HepG2 (cell line): ENCODE measurements around the gene SPPL2B. TPM values are rescaled to one million over a fixed set of nuclear protein-coding genes. Genes with fewer than 3 reads are reported as not detected.
A peak's percentile ranks its signal among the peaks of the same experiment; 100 is the strongest.

Experiments used
- ARID5B ChIP-seq: IDR thresholded peaks from 2 replicates; pipeline ENCODE4 v1.4.0; 2020; ENCODE audit warnings: mild to moderate bottlenecking, missing genetic modification reagents
- CEBPB ChIP-seq: IDR thresholded peaks from 2 replicates; pipeline ENCODE4 v1.6.1; 2011; ENCODE audit warnings: low read depth, low read length, improper control_type of control experiment, borderline replicate concordance
- CEBPG ChIP-seq: IDR thresholded peaks from 2 replicates; pipeline ENCODE4 v1.6.1; 2016
- HBP1 ChIP-seq: IDR thresholded peaks from 2 replicates; pipeline ENCODE4 v1.6.1; 2016; ENCODE audit warnings: low read depth, control low read depth
- HNF4A ChIP-seq: sonication (generic); formaldehyde crosslinking; IDR thresholded peaks from 2 replicates; pipeline ENCODE4 v1.4.0; 2020; ENCODE audit warnings: missing genetic modification reagents
- HOXA3 ChIP-seq: sonication (generic); formaldehyde crosslinking; IDR thresholded peaks from 2 replicates; pipeline ENCODE4 v1.5.0; 2020; ENCODE audit warnings: missing genetic modification reagents
- IRF9 ChIP-seq: sonication (generic); formaldehyde crosslinking; IDR thresholded peaks from 2 replicates; pipeline ENCODE4 v1.8.0; 2022; ENCODE audit warnings: missing genetic modification reagents, mild to moderate bottlenecking, borderline replicate concordance
- KLF9 ChIP-seq: IDR thresholded peaks from 2 replicates; pipeline ENCODE4 v1.6.1; 2016; ENCODE audit warnings: low read depth
- MIER2 ChIP-seq: IDR thresholded peaks from 2 replicates; pipeline ENCODE4 v1.6.1; 2016; ENCODE audit warnings: missing biosample characterization, missing genetic modification reagents
- NCOR1 ChIP-seq: fragments of 200-600 bp; sonication (generic); IDR thresholded peaks from 2 replicates; pipeline ENCODE4 v1.7.0; 2017; ENCODE audit warnings: antibody characterized with exemption, low read length, borderline replicate concordance
- NFATC3 ChIP-seq: sonication (generic); formaldehyde crosslinking; IDR thresholded peaks from 2 replicates; pipeline ENCODE4 v1.5.1; 2020; ENCODE audit warnings: mild to moderate bottlenecking, missing genetic modification reagents
- NFE2L1 ChIP-seq: sonication (generic); formaldehyde crosslinking; IDR thresholded peaks from 2 replicates; pipeline ENCODE4 v1.4.0; 2020; ENCODE audit warnings: missing genetic modification reagents, mild to moderate bottlenecking, borderline replicate concordance
- PTBP1 ChIP-seq: fragments of 200-400 bp; formaldehyde crosslinking; IDR thresholded peaks from 2 replicates; pipeline ENCODE4 v1.6.1; 2018; ENCODE audit warnings: low read length, low read depth; ENCODE audit not compliant: poor library complexity, severe bottlenecking
- TEAD3 ChIP-seq: optimal IDR thresholded peaks from 2 replicates; pipeline ENCODE3; 2016; ENCODE audit warnings: borderline replicate concordance
- THAP11 ChIP-seq: IDR thresholded peaks from 2 replicates; pipeline ENCODE4 v1.6.1; 2016; ENCODE audit warnings: missing biosample characterization, missing genetic modification reagents
- ZFP62 ChIP-seq: sonication (generic); formaldehyde crosslinking; IDR thresholded peaks from 2 replicates; pipeline ENCODE4 v1.4.0; 2020; ENCODE audit warnings: missing genetic modification reagents
- ZGPAT ChIP-seq: IDR thresholded peaks from 2 replicates; pipeline ENCODE4 v1.6.1; 2016; ENCODE audit warnings: mild to moderate bottlenecking
- ZNF496 ChIP-seq: sonication (generic); formaldehyde crosslinking; IDR thresholded peaks from 2 replicates; pipeline ENCODE4 v1.8.1; 2023; ENCODE audit warnings: mild to moderate bottlenecking, moderate library complexity, missing genetic modification reagents; ENCODE audit not compliant: insufficient replicate concordance
- ZNF605 ChIP-seq: sonication (generic); formaldehyde crosslinking; IDR thresholded peaks from 2 replicates; pipeline ENCODE4 v1.8.0; 2022; ENCODE audit warnings: mild to moderate bottlenecking, missing genetic modification reagents
- ZNF777 ChIP-seq: sonication (generic); formaldehyde crosslinking; IDR thresholded peaks from 2 replicates; pipeline ENCODE4 v1.4.0; 2020; ENCODE audit warnings: missing genetic modification reagents
- ZSCAN29 ChIP-seq: sonication (generic); formaldehyde crosslinking; conservative IDR thresholded peaks from 2 replicates; pipeline ENCODE4 v1.4.0; 2020; ENCODE audit warnings: mild to moderate bottlenecking, missing genetic modification reagents
- ZSCAN31 ChIP-seq: sonication (generic); formaldehyde crosslinking; IDR thresholded peaks from 2 replicates; pipeline ENCODE4 v1.5.0; 2020; ENCODE audit warnings: low read depth, mild to moderate bottlenecking, missing genetic modification reagents
- ZSCAN9 ChIP-seq: IDR thresholded peaks from 2 replicates; pipeline ENCODE4 v1.6.1; 2016; ENCODE audit warnings: borderline replicate concordance
- polyA plus RNA-seq, 8 experiments: library from polyadenylated mRNA; depleted of rRNA in 3 of 8; stranded (reverse) in 7 of 8; unstranded in 1 of 8; fragments of >200 nt; fragmentation: Illumina TruSeq in 4 of 8; extraction: Trizol in 4 of 8; gene quantifications; 2 replicates each; pipeline versions ENCODE4 v1.2.1 to v1.2.3, GENCODE V29; 2011 to 2016; ENCODE audit warnings: low read depth in 4 of 8, missing spikeins in 1 of 8, mixed read lengths in 1 of 8; ENCODE audit not compliant: insufficient read depth in 1 of 8
- total RNA-seq, 5 experiments: library from RNA; depleted of rRNA; stranded (reverse); fragments of >200 nt; fragmentation: Illumina TruSeq; extraction: Trizol; gene quantifications; 2 replicates each; pipeline ENCODE4 v1.2.3, GENCODE V29; 2016; ENCODE audit warnings: low read depth in 1 of 5

Gene SPPL2B
- total and polyA plus RNA-seq, 2 of the 13 experiments (the other 11 are each of a cell fraction or from before 2014, with no cell fraction given) = 14.9 to 15.2 TPM

- TF ChIP-seq ARID5B (CRISPR knock-in tag) = peak; percentile 67
- TF ChIP-seq THAP11 (CRISPR knock-in tag) = peak; percentile 43; the same call in 1 of the 2 replicates
- no peak for TF ChIP-seq MIER2 (CRISPR knock-in tag)
- TF ChIP-seq HBP1 (CRISPR knock-in tag) = no peak
- TF ChIP-seq ZSCAN31 (CRISPR knock-in tag) = no peak
- no peak for TF ChIP-seq IRF9 (CRISPR knock-in tag)
- TF ChIP-seq ZNF496 (CRISPR knock-in tag) = no peak
- TF ChIP-seq ZSCAN29 (CRISPR knock-in tag) = 0 out of 2 replicates have a peak, but pooled peaks have one; percentile 10
- peak; percentile 72 for TF ChIP-seq TEAD3 (CRISPR knock-in tag)
- TF ChIP-seq HNF4A (CRISPR knock-in tag) = peak; percentile 91
- TF ChIP-seq NFE2L1 (CRISPR knock-in tag) = no peak
- TF ChIP-seq PTBP1 = no peak
- TF ChIP-seq ZSCAN9 (CRISPR knock-in tag) = no peak; the same call in 1 of the 2 replicates
- peak; percentile 32; the same call in 1 of the 2 replicates for TF ChIP-seq ZGPAT
- peak; percentile 49; the same call in 1 of the 2 replicates for TF ChIP-seq CEBPB
- no peak for TF ChIP-seq KLF9 (CRISPR knock-in tag)
- TF ChIP-seq HOXA3 (CRISPR knock-in tag) = peak; percentile 67
- no peak for TF ChIP-seq ZFP62
- TF ChIP-seq ZNF777 (CRISPR knock-in tag) = no peak
- TF ChIP-seq ZNF605 = no peak
- TF ChIP-seq CEBPG = peak; percentile 77
- TF ChIP-seq NFATC3 (CRISPR knock-in tag) = no peak
- peak; percentile 76; the same call in 1 of the 2 replicates for TF ChIP-seq NCOR1
These were observed 66.2 kb downstream of the SPPL2B start (continued) for GRCh38 chr19:2394442-2395292.
